ENCODE measurements around the gene TMEM87B. TPM values are rescaled to one million over a fixed set of nuclear protein-coding genes. Genes with fewer than 3 reads are reported as not detected.

TMEM87B gene
- total RNA-seq, 1 experiment from 2014 or later: 16.3 TPM

DNA sequence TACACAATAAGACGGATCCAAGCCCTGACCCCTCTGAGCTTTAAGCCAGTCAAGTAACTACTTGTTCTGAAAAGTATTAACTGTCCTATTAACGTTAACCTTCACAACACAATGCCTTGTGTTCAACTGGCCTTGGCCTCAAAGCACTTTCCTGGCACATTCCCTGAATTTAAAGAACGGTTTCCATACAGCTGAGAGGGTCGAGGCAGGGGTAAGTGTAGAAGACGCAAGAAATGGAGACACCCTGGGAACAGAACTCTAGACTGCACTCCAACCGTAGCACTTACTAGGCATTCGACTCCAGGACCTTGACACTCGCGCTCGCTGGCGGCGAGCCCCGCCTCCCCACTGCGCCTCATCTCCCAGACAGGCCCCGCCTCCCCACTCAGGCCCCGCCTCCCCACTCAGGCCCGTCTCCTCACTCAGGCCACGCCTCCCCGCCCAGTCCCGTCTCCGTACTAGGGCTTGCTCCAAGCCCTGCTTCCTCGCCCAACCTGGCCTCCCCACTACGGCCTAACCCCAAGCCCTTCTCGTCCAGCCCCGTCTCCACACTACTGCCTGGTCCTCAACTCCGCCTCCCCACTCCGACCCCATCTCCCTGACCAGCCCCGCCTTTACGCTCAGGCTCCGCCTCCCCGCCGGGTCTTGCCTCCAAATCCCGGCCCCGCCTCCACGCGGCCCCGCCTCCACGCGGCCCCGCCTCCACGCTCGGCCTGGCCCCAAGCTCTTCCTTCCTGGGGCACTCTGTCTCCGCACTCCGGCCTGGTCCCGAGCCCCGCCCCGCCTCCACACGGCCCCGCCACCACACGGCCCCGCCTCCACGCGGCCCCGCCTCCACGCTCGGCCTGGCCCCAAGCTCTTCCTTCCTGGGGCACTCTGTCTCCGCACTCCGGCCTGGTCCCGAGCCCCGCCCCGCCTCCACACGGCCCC lies 887 bp upstream of the TMEM87B start:
- no peaks in the 10 kb centered on the region for H3K9me3 Mint-ChIP-seq (ENCODE audit: unreplicated experiment)
- H3K4me1 Mint-ChIP-seq (ENCODE audit: low read depth, unreplicated experiment): peaks cover 14% of the 10 kb centered on the region
- peak; percentile 98 to 99 for DNase-seq
- no peaks in the 10 kb centered on the region for H3K27me3 ChIP-seq (replicated peaks; ENCODE audit: control insufficient read depth, insufficient read depth, low read length)
- H3K4me1 ChIP-seq: peaks cover 17% of the 10 kb centered on the region
- H3K27ac Mint-ChIP-seq (ENCODE audit: unreplicated experiment): peak overlapping the region; percentile 40
- H3K9me3 ChIP-seq: no peaks in the 10 kb centered on the region
- no peak for TF ChIP-seq CTCF (IDR thresholded peaks at IDR 0.05; ENCODE audit: insufficient read depth in 1 of 2, low read depth in 1 of 2, low read length in 1 of 2, severe bottlenecking in 1 of 2, unreplicated experiment in 1 of 2)
- peak overlapping the region; percentile 85 for H3K4me3 Mint-ChIP-seq (ENCODE audit: unreplicated experiment)
- ChIA-PET CTCF (interaction anchor here (1.0 to 1.5 kb wide), 4 partner anchors 67 to 167 kb away, joined by 4 to 12 read pairs (median 8); partner anchors contain the start of gene MERTK), POLR2A (interaction anchor here (0.5 to 1.6 kb wide), 5 partner anchors 156 to 537 kb away, joined by 3 to 17 read pairs (median 4); partner anchors contain the start of genes MERTK and ZC3H6)
- peak overlapping the region; percentile 53 for H3K4me3 ChIP-seq (ENCODE audit: low read depth, low read length)
- intact Hi-C loops (cut with micrococcal nuclease; ENCODE audit: unreplicated experiment): loop anchor here (2.0 kb wide), 1 partner anchor 107 kb away; no protein-coding TSS in a partner anchor
- peaks cover 19% of the 10 kb centered on the region for H3K36me3 Mint-ChIP-seq (ENCODE audit: insufficient read depth, unreplicated experiment)
- no peaks in the 10 kb centered on the region for H3K36me3 ChIP-seq (ENCODE audit: control insufficient read depth, insufficient read depth, low read length)
- H3K27me3 Mint-ChIP-seq (ENCODE audit: insufficient read depth, unreplicated experiment): no peaks in the 10 kb centered on the region
- BruUV-seq (replicated peaks): no TSS peak

GRCh38 chr2:112055730-112056625 lies 909 bp downstream of the TMEM87B start:
- Histone ChIP-seq H3K36me3 (ENCODE audit: control insufficient read depth, insufficient read depth, low read length) (no peaks in the 10 kb centered on the region), H3K4me1 (peaks cover 13% of the 10 kb centered on the region), H3K9me3 (no peaks in the 10 kb centered on the region), H3K27me3 (replicated peaks; ENCODE audit: control insufficient read depth, insufficient read depth, low read length) (no peaks in the 10 kb centered on the region), H3K4me3 (ENCODE audit: low read depth, low read length) (peak overlapping the region; percentile 87)
- POLR2A ChIA-PET: interaction anchor here (1.2 to 1.6 kb wide), 2 partner anchors 158 to 168 kb away, joined by 4 to 17 read pairs; partner anchors contain the start of gene MERTK
- H3K27me3 Mint-ChIP-seq (ENCODE audit: insufficient read depth, unreplicated experiment): no peaks in the 10 kb centered on the region
- BruUV-seq (replicated peaks): TSS peak; percentile 56
- H3K4me3 Mint-ChIP-seq (ENCODE audit: unreplicated experiment): peak overlapping the region; percentile 85
- peak overlapping the region; percentile 72 for H3K27ac Mint-ChIP-seq (ENCODE audit: unreplicated experiment)
- H3K36me3 Mint-ChIP-seq (ENCODE audit: insufficient read depth, unreplicated experiment): peaks cover 19% of the 10 kb centered on the region
- CTCF ChIA-PET: no interaction called here
- intact Hi-C loops (cut with micrococcal nuclease; ENCODE audit: unreplicated experiment): loop anchor here (2.0 kb wide), 1 partner anchor 109 kb away; no protein-coding TSS in a partner anchor
- H3K9me3 Mint-ChIP-seq (ENCODE audit: unreplicated experiment): no peaks in the 10 kb centered on the region
- peak; percentile 51 to 52 for DNase-seq
- no peak for TF ChIP-seq CTCF (IDR thresholded peaks at IDR 0.05; ENCODE audit: insufficient read depth in 1 of 2, low read depth in 1 of 2, low read length in 1 of 2, severe bottlenecking in 1 of 2, unreplicated experiment in 1 of 2)
- H3K4me1 Mint-ChIP-seq (ENCODE audit: low read depth, unreplicated experiment): peaks cover 14% of the 10 kb centered on the region

DNA sequence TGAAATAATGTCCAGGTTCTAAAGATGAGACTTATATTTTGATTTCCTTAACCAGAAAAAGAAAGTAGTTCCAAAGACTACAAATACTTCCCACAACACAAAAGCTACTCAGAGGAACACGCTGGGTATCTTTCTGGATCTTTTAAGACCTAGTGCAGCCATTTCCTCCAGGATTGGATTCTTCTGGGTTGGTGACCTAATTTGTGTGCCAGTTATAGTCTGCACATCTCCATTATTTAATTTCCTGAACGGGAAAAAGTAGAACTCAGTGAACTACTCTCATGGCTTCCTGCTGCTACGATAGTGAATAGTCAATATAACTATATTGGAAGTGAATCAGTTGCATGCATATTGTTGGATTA lies 1.5 kb downstream of the TMEM87B start:
- POLR2A ChIA-PET: no interaction called here
- Histone ChIP-seq H3K4me3 (ENCODE audit: low read depth, low read length) (peak overlapping the region; percentile 87), H3K4me1 (peaks cover 13% of the 10 kb centered on the region), H3K27me3 (replicated peaks; ENCODE audit: control insufficient read depth, insufficient read depth, low read length) (no peaks in the 10 kb centered on the region), H3K9me3 (no peaks in the 10 kb centered on the region), H3K36me3 (ENCODE audit: control insufficient read depth, insufficient read depth, low read length) (no peaks in the 10 kb centered on the region)
- no peak for TF ChIP-seq CTCF (IDR thresholded peaks at IDR 0.05; ENCODE audit: insufficient read depth in 1 of 2, low read depth in 1 of 2, low read length in 1 of 2, severe bottlenecking in 1 of 2, unreplicated experiment in 1 of 2)
- no peak for DNase-seq
- CTCF ChIA-PET: no interaction called here
- Mint-ChIP-seq H3K27me3 (ENCODE audit: insufficient read depth, unreplicated experiment) (no peaks in the 10 kb centered on the region), H3K27ac (ENCODE audit: unreplicated experiment) (peak overlapping the region; percentile 72), H3K36me3 (ENCODE audit: insufficient read depth, unreplicated experiment) (peaks cover 19% of the 10 kb centered on the region), H3K4me3 (ENCODE audit: unreplicated experiment) (peak overlapping the region; percentile 85), H3K4me1 (ENCODE audit: low read depth, unreplicated experiment) (peaks cover 14% of the 10 kb centered on the region), H3K9me3 (ENCODE audit: unreplicated experiment) (no peaks in the 10 kb centered on the region)
- no TSS peak for BruUV-seq (replicated peaks)
- intact Hi-C loops (cut with micrococcal nuclease; ENCODE audit: unreplicated experiment): no loop called here
